ENCODE measurements around the gene RPH3AL. TPM values are rescaled to one million over a fixed set of nuclear protein-coding genes. Genes with fewer than 3 reads are reported as not detected.

The RPH3AL gene
- total and polyA plus RNA-seq, 8 donors, result 8.9 to 57.1 (median 11.0) TPM

DNA sequence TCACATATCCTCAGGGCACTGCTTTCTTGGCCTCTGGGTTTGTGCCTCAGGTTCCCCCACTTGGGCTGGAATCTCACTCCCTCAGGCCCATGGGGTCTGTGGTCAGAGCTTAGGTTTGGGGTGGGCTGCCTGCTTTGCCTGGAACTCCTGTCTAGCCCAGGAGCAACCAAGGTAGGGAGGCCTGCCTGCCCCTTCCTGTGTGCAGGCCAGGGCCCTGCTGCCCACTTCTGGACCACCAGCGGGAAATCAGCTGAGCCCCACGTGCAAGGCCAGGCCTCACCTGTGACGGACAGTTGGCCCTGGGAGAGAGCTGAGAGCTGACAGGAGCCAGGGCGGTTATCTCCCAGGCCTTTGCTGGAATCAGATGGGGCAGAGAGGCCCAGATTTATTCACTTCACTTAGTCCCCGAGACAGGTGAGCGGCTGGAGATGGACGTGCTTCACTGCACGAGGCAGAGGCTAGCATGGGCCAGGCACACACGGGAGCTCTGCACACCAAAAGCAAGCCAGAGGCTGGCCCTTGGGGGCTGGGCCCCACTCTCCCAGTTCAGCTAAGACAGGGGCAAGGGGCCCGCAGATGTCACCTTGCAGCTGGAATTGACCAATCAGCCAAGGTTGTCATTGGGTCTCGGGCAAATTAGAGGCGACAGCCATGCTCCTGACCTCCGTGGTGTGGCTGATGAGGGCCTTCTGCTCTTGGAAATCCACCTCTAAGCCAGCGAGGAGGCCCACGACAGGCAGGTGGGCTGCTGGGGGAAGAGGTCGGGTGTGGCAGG is 121.2 kb downstream of the RPH3AL start:
- H3K27me3 ChIP-seq, result no peaks in the 10 kb centered on the region
- intact Hi-C loops (cut with DNase I), result no loop called here
- H3K4me1 ChIP-seq, result peaks cover 0 to 22% of the 10 kb centered on the region in 2 donors
- H3K9me3 ChIP-seq, result no peaks in the 10 kb centered on the region
- no peaks in the 10 kb centered on the region for H3K36me3 ChIP-seq
- no peak for ATAC-seq
- TF ChIP-seq, protein P1, sequence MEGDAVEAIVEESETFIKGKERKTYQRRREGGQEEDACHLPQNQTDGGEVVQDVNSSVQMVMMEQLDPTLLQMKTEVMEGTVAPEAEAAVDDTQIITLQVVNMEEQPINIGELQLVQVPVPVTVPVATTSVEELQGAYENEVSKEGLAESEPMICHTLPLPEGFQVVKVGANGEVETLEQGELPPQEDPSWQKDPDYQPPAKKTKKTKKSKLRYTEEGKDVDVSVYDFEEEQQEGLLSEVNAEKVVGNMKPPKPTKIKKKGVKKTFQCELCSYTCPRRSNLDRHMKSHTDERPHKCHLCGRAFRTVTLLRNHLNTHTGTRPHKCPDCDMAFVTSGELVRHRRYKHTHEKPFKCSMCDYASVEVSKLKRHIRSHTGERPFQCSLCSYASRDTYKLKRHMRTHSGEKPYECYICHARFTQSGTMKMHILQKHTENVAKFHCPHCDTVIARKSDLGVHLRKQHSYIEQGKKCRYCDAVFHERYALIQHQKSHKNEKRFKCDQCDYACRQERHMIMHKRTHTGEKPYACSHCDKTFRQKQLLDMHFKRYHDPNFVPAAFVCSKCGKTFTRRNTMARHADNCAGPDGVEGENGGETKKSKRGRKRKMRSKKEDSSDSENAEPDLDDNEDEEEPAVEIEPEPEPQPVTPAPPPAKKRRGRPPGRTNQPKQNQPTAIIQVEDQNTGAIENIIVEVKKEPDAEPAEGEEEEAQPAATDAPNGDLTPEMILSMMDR (IDR thresholded peaks at IDR 0.05), result no peak
- H3K27ac ChIP-seq, result no peak overlapping the region
- peak in 1 of 4 donors; percentile 24 for DNase-seq
- H3K4me3 ChIP-seq, result no peak overlapping the region

DNA sequence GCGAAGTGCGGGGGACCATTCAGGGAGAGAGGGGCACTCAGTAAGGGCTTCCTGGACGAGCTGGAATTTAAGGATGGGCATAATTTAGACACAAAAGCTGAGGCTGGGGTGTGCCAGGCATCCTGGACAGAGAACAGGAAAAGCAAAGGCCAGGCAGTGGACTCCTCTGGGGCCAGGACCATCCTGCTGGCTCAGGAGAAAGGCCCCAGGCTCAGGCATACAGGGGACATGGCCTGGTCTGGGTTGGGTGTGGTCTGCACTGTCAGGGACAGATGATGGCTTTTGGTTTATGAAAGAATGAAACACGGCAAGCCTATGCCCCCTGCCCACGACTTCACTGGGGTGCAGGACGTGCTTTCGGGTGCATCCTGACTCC is 122.2 kb downstream of the RPH3AL start:
- TF ChIP-seq, protein P1 (IDR thresholded peaks at IDR 0.05), result no peak
- no peaks in the 10 kb centered on the region for H3K27me3 ChIP-seq
- H3K4me3 ChIP-seq, result no peak overlapping the region
- intact Hi-C loops (cut with DNase I), result no loop called here
- peaks cover 0 to 22% of the 10 kb centered on the region in 2 donors for H3K4me1 ChIP-seq
- H3K36me3 ChIP-seq, result no peaks in the 10 kb centered on the region
- ATAC-seq (no peak), DNase-seq (peak in 1 of 4 donors; percentile 12)
- H3K9me3 ChIP-seq, result no peaks in the 10 kb centered on the region
- H3K27ac ChIP-seq, result no peak overlapping the region

DNA sequence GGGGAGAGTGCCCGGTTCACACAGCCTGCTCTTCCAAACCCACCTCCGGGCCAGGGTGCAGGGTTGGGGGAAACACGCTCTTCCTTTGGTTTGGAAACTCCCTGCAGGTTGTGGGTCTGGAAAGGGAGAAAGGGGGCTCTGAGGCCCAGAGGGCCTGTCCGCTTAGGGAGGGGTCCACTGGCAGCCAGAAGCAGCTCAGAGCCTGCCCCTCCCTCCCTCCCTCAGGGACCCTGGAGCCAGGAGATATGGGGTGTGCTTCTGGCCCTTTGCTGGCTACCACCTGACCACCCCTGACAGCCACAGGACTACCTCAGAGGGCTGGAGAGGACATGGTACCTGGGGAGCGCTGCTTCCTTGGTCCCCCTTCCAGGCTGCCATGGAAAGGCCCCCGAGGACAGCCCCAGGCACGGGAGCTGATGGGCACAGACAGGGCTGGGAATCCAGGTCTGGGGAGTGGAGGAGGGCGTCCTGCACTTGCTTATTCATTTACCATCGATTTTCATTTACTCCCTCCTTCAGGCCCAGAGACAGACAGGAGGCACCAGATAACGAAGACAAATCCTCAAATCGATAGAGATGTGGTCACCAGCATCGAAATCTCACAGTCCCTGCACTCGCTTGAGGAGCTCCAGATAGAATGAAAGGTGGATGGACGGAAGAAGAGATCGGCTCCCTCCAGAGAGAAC is 122.8 kb downstream of the RPH3AL start:
- intact Hi-C loops (cut with DNase I), result no loop called here
- no peak overlapping the region for H3K27ac ChIP-seq

DNA sequence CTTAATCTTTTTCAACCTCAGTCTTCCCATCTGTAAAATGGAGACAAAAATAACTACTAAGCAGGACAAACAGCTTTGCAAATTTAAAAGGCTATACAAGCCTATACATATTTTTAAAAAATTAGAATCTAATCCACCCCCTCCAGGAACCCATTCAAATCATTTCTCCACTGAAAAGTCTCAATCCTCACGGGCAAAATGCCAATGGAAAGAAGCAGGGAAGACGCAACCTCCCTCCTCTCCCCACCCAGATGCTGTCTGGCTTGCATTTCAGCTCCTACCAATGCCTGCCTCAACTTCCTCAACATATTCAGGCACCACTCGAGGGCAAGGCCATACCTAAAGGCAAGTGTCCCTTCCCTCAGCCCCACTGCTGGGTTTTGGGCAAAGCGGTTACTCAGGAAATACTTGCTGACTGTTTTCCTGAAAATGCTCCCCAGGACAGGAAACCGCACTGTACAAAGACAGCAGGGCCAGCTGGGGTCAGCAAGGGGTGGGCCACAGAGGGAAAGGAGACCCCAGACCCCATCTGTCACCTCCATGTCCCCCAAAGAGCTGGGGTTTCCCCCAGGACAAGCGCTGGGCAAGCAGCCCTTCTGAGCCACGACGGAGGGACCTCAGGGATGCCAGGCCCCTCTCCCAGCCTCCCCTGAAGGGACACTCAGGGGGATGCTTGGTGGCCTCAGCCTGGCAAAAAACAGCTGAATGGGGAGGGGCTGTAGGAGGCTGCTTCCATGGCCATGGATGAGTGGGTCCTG is 123.5 kb downstream of the RPH3AL start:
- Histone ChIP-seq H3K4me3 (no peak overlapping the region), H3K9me3 (no peaks in the 10 kb centered on the region), H3K27me3 (no peaks in the 10 kb centered on the region), H3K36me3 (no peaks in the 10 kb centered on the region), H3K4me1 (peaks cover 0 to 15% of the 10 kb centered on the region in 2 donors), H3K27ac (no peak overlapping the region)
- TF ChIP-seq, protein P1 (IDR thresholded peaks at IDR 0.05), result no peak
- DNase-seq (peak in 2 of 4 donors; percentile 4 to 55), ATAC-seq (no peak)
- intact Hi-C loops (cut with DNase I), result no loop called here

More for the DNA sequence above, 122.8 kb downstream of the RPH3AL start:
- peak in 1 of 4 donors; percentile 7 for DNase-seq
- no peaks in the 10 kb centered on the region for H3K9me3 ChIP-seq
- no peak overlapping the region for H3K4me3 ChIP-seq
- TF ChIP-seq, protein P1 (IDR thresholded peaks at IDR 0.05), result no peak
- H3K27me3 ChIP-seq, result no peaks in the 10 kb centered on the region
- ATAC-seq, result no peak
- peaks cover 0 to 21% of the 10 kb centered on the region in 2 donors for H3K4me1 ChIP-seq
- H3K36me3 ChIP-seq, result no peaks in the 10 kb centered on the region

All from left lung (tissue), 10 donors.